Right lobe of liver (tissue), 6 donors: ENCODE data around the gene ARHGAP8. TPM values are rescaled to one million over a fixed set of nuclear protein-coding genes. Genes with fewer than 3 reads are reported as not detected.

Experiments used
- ATAC-seq, 4 donors: fragments of 200-7000 bp; cut with Tn5 transposase; one replicate each; pipeline ENCODE4 v1.9.1; 2020; ENCODE audit warnings: mild to moderate bottlenecking in 4 of 4, moderate library complexity in 4 of 4
- DNase-seq, 3 donors: peaks; one replicate each; pipeline ENCODE4 v3.0.0-alpha.2; 2020
- H3K27ac ChIP-seq, 3 donors: fragments of 200-600 bp; one replicate each; pipeline ENCODE4 v1.8.0; 2022
- H3K27me3 ChIP-seq, 2 donors: fragments of 200-600 bp; one replicate each; pipeline ENCODE4 v1.8.0; 2022
- H3K36me3 ChIP-seq, 4 donors: fragments of 200-600 bp; sonication (generic) in 1 of 4; one replicate each; pipeline versions ENCODE4 v1.5.1 to v1.8.0; 2017 to 2022; ENCODE audit warnings: control low read depth in 1 of 4
- H3K4me1 ChIP-seq, 4 donors: fragments of 200-600 bp; sonication (generic) in 1 of 4; one replicate each; pipeline versions ENCODE4 v1.5.1 to v1.8.0; 2017 to 2022; ENCODE audit warnings: control low read depth in 1 of 4
- H3K4me3 ChIP-seq, 3 donors: fragments of 200-600 bp; one replicate each; pipeline ENCODE4 v1.8.0; 2022
- H3K9me3 ChIP-seq, 4 donors: fragments of 200-600 bp; sonication (generic) in 1 of 4; one replicate each; pipeline versions ENCODE4 v1.5.1 to v1.8.0; 2017 to 2022; ENCODE audit warnings: control low read depth in 1 of 4
- POLR2A ChIP-seq: fragments of 450-650 bp; IDR thresholded peaks from one replicate; pipeline ENCODE4 v1.6.1; 2017; ENCODE audit warnings: antibody characterized with exemption, mild to moderate bottlenecking
- WGBS: methylation state at CpG from one replicate; pipeline ENCODE4 v1.1.6; 2018; ENCODE audit warnings: low coverage, low lambda C conversion rate; ENCODE audit not compliant: insufficient coverage; ENCODE audit errors: missing lambda C conversion rate; 5-methylcytosine and 5-hydroxymethylcytosine counted together
- intact Hi-C, 2 donors: fragments of 100-400 bp; cut with DNase I; formaldehyde crosslinking; loops; one replicate each; pipeline versions ENCODE4 v1.11.2 to v1.14.1; 2022
- long read RNA-seq: library from polyadenylated mRNA; unstranded; transcript quantifications from one replicate; pipeline ENCODE4 v2.0.0, GENCODE V29; 2019
- total RNA-seq, 6 experiments: library from RNA; depleted of rRNA in 2 of 6; stranded (reverse); fragments of >200 nt in 2 of 6; fragmentation: NEBNext Ultra II Directional in 3 of 6; extraction: Animal tissue kit (Norgen Biotek cat#: 25700) in 3 of 6; gene quantifications; one replicate each; pipeline versions ENCODE4 v1.1.0 to v1.2.4, GENCODE V29; 2016 to 2023
- TF ChIP-seq, protein P1 (sequence below), 4 donors: fragments of 200-600 bp in 3 of 4; fragments of 450-650 bp in 1 of 4; IDR thresholded peaks; one replicate each; pipeline versions ENCODE4 v1.5.1 to v1.8.0; 2016 to 2022; ENCODE audit warnings: antibody characterized with exemption in 4 of 4, mild to moderate bottlenecking in 2 of 4
- donor health status: DM: no; HTN: yes; CAD: no.
- donor health status: DM: no; HTN: no; CAD: no.
- donor health status: DM: no; HTN: no; CAD: no.
- donor health status: DM: no; HTN: yes; CAD: no.
- donor health status: DM: no; HTN: yes; CAD: no.

The ARHGAP8 gene
- total RNA-seq: 1 to 10 TPM in 1 of 6 experiments, under 1 TPM in 4, not detected in 1; 0.49 to 1.0 (median 0.61) TPM
- long read RNA-seq: 0 reads

DNA sequence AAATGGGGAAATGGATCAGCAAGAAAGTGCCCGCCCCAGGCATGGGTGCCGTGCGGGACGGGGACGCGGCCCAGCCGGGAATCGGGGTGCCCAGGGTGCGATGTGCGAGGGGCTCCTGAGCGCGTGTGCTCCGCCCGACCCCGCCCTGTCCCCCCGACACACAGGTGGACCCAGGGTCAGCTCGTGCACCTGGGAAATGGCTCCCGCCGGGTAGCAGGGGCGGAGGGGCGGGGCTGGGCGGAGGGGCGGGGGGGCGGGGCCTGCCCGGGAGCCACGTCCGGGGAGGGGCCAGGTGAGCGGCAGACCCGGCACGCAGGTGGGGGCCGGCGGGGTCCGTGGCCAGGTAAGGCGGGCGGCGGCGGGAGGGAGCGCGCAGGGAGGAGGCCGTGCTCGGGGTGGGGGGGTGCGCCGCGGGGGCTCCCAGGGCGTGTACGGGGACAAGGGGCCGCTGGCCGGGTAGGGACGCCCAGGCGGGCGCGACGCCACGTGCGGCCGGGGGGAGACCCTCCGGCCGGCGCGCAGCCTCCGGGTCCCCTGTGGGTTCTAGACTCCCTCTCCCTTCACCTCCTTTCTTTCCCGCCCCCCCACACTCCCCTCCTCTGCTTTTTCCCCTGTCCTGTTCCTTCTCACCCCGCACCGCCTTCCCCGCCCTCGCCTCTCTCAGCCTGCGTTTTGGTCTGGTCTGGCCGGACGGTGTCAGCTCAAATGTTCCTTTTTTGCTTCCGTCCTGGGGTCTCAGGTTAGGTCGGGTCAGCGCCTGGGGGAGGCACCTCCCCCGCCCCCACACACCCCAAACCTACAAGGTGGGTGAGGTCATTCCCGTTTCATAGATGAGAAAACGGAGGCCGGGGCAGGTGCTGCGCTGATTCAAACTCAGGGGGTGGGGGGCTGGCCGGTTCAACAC, at the start of gene ARHGAP8:
ARHGAP8 (plus strand) TSS at position 291 of the 904 bp plus-strand sequence. CDS start 33,953 bp downstream, outside the sequence.
- Histone ChIP-seq H3K27me3 (no peaks in the 10 kb centered on the region), H3K4me3 (peak within 1 kb of the TSS in 2 of 3 donors; percentile 34 to 40), H3K9me3 (no peaks in the 10 kb centered on the region), H3K27ac (no peak within 1 kb of the TSS), H3K36me3 (no peaks in the 10 kb centered on the region), H3K4me1 (no peaks in the 10 kb centered on the region)
- intact Hi-C loops: no loop called here
- DNase-seq (no peak), ATAC-seq (peak in 2 of 4 donors; percentile 44 to 68)
- 4% methylated on average over 33 of the region's 78 CpGs for WGBS
- TF ChIP-seq POLR2A: no peak

- Histone ChIP-seq H3K27ac (peak overlapping the region in 1 of 3 donors; percentile 65), H3K36me3 (no peaks in the 10 kb centered on the region), H3K9me3 (no peaks in the 10 kb centered on the region), H3K4me3 (peak overlapping the region; percentile 79 to 89 (median 79)), H3K27me3 (no peaks in the 10 kb centered on the region), H3K4me1 (peaks cover 0 to 15% (median 4%) of the 10 kb centered on the region in 4 donors)
- no peak for DNase-seq
- intact Hi-C loops: no loop called here
- TF ChIP-seq POLR2A: no peak
- TF ChIP-seq, protein P1, sequence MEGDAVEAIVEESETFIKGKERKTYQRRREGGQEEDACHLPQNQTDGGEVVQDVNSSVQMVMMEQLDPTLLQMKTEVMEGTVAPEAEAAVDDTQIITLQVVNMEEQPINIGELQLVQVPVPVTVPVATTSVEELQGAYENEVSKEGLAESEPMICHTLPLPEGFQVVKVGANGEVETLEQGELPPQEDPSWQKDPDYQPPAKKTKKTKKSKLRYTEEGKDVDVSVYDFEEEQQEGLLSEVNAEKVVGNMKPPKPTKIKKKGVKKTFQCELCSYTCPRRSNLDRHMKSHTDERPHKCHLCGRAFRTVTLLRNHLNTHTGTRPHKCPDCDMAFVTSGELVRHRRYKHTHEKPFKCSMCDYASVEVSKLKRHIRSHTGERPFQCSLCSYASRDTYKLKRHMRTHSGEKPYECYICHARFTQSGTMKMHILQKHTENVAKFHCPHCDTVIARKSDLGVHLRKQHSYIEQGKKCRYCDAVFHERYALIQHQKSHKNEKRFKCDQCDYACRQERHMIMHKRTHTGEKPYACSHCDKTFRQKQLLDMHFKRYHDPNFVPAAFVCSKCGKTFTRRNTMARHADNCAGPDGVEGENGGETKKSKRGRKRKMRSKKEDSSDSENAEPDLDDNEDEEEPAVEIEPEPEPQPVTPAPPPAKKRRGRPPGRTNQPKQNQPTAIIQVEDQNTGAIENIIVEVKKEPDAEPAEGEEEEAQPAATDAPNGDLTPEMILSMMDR (IDR thresholded peaks at IDR 0.05): no peak
- WGBS: 45% methylated on average over 8 of the region's 23 CpGs
- no peak for ATAC-seq
Observed at GRCh38 chr22:44703255-44703870, 49.0 kb upstream of the ARHGAP8 start.

DNA sequence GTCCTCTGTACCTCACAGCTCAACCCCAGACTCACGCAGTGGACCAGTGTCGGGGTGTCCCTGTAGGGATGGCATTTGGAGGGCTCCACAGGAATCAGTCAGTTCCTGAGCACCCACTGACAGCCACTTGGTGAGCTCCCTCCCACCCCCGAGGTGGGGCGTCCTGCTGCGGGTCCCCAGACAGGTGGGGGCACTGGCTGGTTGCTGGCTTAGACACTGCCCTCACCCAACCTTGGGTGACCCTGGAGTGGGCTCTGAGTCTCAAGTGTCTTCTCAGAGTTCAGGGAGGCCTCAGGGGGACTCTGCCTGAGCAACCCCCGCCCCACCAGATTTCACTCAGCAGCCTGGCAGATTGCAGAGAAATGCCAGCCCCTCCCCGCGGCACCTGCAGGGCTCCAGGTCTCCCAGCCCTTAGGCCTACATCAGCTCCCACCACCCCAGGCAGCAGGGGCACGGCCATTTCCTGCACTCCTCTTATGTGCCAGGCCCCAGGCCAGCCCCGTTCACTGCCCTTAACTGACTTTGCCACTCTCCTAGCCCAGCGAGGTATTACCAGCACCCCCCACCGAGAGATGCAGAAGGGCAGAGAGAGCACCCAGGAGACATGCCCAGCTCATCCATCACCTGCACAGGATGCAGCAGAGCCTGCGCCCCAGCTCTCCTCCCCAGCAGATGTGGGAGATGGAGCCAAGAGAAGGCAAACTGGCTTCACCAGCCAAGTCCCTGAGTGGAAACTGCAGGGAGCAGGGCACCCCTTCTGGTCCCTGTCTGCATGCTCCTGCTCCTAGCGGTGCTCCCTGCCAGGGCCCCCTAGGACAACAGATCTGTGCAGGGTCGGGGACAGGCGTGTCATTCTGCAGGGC, 48.0 kb upstream of the ARHGAP8 start:
- intact Hi-C loops: no loop called here
- Histone ChIP-seq H3K4me1 (peaks cover 0 to 15% (median 4%) of the 10 kb centered on the region in 4 donors), H3K27me3 (no peaks in the 10 kb centered on the region), H3K4me3 (no peak overlapping the region), H3K27ac (no peak overlapping the region), H3K9me3 (no peaks in the 10 kb centered on the region), H3K36me3 (no peaks in the 10 kb centered on the region)
- DNase-seq: no peak
- no peak for TF ChIP-seq POLR2A
- TF ChIP-seq, protein P1 (IDR thresholded peaks at IDR 0.05): no peak
- no peak for ATAC-seq
- WGBS: 98% methylated on average over 7 of the region's 16 CpGs

DNA sequence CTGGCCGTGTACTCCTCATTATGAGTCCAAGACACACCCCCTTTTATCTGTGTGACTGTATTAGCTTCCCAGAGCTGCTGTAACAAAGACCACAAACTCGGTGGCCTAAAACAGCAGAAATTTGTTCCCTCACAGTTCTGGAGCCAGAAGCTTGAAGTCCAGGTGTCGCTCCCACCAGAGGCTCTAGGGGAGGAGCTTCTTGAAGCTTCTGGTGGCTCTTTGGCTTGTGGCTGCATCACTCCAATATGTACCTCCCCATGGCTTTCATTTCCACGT, 47.4 kb upstream of the ARHGAP8 start:
- Histone ChIP-seq H3K27ac (no peak overlapping the region), H3K27me3 (no peaks in the 10 kb centered on the region), H3K9me3 (no peaks in the 10 kb centered on the region), H3K36me3 (no peaks in the 10 kb centered on the region), H3K4me3 (no peak overlapping the region), H3K4me1 (peaks cover 0 to 17% (median 6%) of the 10 kb centered on the region in 4 donors)
- intact Hi-C loops: no loop called here
- 83% methylated on average over 1 of the region's 4 CpGs for WGBS
- DNase-seq (no peak), ATAC-seq (no peak)
- no peak for TF ChIP-seq POLR2A
- TF ChIP-seq, protein P1 (IDR thresholded peaks at IDR 0.05): no peak
